Hematopoietic multipotent progenitor cell treated with erythropoietin and hydrocortisone succinate and interleukin-3 and kit ligand, for 4 days (in vitro differentiated cells): ENCODE results near the gene IGF1R.

Experiments
- DNase-seq: peaks from one replicate; pipeline ENCODE4 v3.0.0-alpha.2; 2015

Gene IGF1R

DNA sequence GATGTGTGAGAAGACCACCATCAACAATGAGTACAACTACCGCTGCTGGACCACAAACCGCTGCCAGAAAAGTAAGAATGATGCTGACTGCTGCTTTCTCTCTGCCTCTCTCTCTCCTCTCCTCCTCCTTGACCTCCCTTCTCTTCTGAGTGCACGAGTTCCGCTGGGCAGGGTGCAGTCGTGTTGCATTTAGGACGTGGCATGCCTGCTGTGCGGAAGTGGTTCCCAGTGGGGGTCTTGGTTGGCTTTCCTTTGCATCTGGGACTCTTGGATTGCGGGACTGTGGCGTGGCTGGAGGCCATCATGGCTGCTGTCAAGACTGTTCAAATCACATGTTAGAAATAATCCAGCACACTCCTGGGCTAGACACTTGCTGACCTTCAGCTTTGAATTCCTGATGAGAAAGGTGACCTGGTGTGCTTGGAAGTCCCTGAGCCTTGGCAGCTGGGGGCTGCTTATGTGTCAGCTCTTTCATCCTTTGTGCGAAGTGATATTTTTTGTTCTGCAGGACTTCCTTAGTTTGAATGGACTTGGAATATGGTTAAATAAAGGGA lies 59.8 kb downstream of the IGF1R start:
- no peak for DNase-seq

DNA sequence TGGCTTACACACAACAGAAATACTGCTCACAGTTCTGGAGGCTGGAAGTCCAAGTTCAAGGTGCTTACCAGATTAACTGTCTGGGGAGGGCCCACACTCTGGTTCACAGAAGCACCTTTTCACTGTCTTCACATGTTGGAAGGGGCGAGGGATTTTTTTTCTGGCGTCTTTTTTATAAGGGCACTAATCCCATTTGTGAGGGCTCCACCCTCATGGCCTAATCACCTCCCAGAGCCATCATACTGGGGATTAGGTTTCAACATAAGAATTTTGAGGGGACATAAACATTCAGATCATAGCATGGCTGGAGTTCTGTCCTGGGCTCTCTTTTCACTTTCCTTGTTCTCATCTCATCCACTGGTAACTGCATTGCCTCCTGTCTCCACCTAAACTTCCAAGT lies 63.5 kb downstream of the IGF1R start:
- no peak for DNase-seq

- no peak for DNase-seq
Measured at GRCh38 chr15:98712845-98713584, 64.7 kb downstream of the IGF1R start.

DNA sequence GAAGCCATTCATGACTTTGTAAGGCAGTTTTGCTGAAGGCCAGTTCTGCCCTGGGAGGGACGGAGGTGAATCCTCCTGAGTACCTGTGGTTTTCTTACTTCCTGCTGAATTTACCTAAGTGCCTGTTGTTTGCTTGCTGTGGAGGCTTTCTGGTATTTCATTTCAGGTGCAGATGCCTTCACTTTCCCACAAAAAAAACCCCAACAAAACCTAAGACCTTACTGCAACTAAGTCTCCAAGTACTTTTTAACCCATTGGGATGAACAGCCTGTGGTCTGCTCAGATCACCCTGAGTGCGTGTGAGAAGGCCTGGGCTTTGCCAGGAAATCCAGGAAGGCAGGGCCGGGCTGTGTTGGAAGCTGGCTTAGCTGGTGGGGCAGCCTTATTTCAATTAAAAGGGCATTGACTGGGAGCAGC lies 65.3 kb downstream of the IGF1R start:
- no peak for DNase-seq

DNA sequence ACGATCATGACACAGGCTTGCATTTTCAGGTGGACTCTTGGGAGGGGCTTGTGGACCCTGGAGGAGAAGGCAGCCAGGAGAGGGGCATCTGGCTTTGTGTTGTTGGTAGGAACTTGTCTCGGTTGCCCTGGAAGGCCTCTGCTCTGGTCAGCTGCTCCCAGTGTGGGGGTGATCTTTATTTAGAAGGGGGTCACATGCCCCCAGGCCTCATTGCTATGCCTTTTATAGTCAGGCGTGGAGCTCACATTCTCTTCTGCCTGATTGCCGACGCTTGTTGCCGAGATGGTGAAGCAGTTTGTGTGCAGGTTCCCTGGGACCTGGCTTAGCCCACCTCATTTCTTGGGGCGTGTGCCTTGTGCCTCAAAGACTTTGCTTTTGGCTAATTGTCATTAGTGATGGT lies 66.6 kb downstream of the IGF1R start:
- DNase-seq: no peak

GRCh38 chr15:98715401-98715800 lies 67.1 kb downstream of the IGF1R start:
- DNase-seq: no peak

DNA sequence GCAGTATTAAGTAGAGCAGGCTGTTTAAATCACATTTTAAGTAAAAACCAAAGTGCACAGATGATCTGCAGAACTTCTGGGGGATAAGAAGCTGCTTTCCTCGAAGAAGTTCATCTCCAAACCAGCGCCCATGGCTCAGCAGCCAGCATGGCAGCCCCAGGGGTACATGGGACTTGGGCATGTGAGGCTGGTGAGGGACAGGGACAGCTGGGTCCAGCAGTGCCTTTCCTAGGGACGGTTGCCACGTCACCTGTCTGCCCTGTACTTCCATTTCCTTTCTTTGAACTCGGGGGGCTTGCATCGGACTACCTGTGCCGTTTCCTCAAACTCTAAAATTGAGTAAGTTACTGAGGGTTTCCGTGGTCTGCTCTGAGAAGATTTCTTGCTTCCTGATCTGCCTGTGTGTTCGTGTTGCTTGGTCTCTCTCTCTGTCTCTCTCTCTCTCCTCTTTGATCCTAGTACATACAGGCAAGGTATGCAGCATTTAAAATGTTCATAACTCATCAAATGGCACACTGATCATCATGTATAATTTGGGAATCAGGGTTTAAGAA lies 67.6 kb downstream of the IGF1R start:
- no peak for DNase-seq

- DNase-seq: no peak
Measured at GRCh38 chr15:98717371-98717770, 69.0 kb downstream of the IGF1R start.

DNA sequence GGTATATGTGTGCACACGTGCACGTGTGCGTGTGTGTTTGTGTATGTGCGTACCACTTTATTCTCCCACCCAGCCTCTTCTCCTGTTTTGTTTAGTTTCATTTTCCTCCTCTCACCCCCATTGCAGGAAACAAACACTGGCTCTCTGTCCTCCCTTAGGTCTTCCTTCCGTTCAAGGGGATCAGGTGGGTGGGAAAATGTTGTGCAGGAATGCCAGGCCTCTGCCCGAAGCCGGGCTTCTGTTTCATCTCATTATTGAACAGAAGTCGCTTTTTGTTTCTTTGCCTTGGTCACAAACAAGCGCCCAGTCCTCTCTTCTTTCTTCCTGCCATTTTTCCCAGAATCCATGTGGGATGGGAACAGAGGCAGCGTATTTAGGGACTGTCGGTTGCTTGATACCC lies 69.6 kb downstream of the IGF1R start:
- DNase-seq: no peak

DNA sequence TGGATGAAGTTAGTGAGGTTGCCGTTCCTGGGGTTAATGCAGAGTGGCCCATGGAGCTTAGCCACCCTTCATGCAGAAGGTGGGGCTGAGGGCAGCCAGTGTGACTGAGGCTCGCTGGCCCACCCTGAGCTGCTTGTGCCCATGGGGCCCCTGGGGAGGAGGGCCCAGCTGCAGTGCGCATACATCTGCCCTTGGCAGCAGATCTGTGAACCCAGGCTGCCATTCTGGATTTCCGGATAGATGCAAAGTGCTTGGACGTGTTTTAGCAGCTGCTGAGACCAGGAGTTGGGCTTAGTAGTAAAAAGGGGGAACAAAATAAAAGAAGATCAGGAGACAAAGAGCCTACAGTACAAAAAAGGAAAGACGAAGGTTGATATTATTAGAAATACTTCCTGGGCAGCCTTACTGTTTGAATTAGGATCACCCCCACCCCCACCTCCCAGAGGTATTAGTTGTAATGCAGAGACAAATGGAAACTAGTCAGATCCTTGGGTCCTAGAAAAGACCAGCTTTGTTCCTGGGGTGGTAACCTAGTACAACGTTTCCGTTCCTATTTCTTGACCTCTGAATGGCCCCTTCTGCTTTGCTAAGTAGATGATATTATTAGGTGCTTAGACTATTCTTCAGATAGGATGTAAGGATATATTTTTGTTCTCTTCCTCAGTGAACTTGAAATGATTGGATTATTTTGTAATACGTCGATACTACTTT lies 70.2 kb downstream of the IGF1R start:
- DNase-seq: no peak

GRCh38 chr15:98719137-98719740 lies 70.9 kb downstream of the IGF1R start:
- no peak for DNase-seq

GRCh38 chr15:98720031-98720430 lies 71.7 kb downstream of the IGF1R start:
- DNase-seq: no peak

GRCh38 chr15:98720577-98721565 lies 72.5 kb downstream of the IGF1R start:
- DNase-seq: no peak

GRCh38 chr15:98722209-98722608 lies 73.9 kb downstream of the IGF1R start:
- DNase-seq: no peak

DNA sequence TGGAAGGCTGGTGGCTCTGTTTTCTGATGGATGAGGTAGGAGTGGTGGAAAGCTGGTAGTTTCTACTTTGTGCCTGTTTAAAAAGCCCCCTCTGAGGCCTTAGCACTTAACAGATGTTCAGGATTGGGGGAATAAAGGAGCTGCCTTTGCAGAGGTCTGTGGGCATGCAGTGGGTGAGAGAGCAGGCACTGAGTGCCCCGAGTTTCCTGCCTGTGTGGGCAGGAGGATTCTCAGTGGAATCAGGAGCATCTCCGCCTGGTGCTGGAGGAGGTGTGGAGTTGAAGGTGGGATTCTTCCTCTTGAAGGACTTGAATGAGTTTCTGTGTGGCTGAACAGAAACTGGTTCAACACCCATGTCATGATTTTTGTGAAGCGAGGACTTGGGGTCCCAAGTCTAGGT lies 74.3 kb downstream of the IGF1R start:
- DNase-seq: no peak

DNA sequence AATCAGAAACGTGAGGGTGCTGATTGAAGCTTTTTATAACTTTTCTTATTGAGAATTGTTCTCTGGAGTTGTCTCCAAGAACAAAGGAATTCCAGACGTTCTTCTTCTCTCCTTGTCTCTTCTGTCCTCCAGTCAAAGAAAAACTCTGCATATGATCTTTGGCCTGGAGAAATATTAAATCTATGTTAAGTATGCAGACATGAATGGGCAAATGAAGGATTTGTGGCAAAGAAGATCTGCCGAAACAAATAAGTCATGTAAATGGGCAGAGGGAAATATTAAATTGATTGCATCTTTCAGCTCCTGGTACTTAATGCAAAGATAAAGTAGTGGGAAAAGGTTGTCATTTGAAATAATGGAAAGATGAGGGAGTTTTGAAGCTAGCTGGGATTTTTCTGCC lies 74.9 kb downstream of the IGF1R start:
- no peak for DNase-seq

GRCh38 chr15:98724048-98724447 lies 75.7 kb downstream of the IGF1R start:
- no peak for DNase-seq

- no peak for DNase-seq
Measured at GRCh38 chr15:98724494-98724893, 76.2 kb downstream of the IGF1R start.

DNA sequence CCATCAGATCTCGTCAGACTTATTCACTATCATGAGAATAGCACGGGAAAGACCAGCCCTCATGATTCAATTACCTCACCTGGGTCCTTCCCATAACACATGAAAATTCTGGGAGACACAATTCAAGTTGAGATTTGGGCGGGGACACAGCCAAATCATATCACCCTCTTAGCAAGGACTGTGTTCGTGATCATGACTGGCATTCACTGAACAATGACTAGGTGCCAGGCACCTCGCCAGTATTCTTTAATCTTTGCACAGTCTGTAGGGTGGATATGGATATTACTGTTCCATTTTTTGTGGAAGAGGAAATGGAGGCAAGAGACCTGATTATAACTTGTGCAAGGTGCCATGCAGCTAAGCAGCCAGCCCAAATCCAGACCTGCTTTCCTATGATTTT lies 77.5 kb downstream of the IGF1R start:
- no peak for DNase-seq

GRCh38 chr15:98727115-98728040 lies 79.0 kb downstream of the IGF1R start:
- no peak for DNase-seq
